ENCODE data around the gene C7.
"Not testable (repeated sequence)": the region's sequence is repeated elsewhere in the genome, so short reads cannot be mapped to it uniquely, and the experiment has no call there.

Gene C7

DNA sequence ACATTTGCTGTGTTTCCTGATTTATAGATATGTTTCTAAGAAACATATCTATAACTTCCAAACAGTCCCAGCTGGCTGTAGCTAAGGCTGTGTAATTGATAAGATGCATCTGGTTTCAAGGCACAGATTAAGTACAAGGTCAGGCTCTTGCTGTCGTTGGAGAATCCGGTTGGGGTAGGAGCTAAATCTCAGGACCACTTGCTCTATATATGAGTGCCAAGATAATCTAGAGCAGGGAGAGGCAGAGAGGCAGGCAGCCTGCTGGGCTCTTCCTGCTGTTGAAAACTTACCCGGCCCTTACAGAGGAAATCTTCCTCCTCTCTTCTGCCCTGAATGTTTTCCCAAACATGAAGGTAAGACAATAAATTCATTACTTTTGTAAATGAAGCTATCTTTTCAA, at the start of gene C7:
TSS of gene C7 (plus strand) at position 234 of the 400 bp plus-strand sequence. CDS start at position 348, 114 bp downstream.
- no peak for DNase-seq

DNA sequence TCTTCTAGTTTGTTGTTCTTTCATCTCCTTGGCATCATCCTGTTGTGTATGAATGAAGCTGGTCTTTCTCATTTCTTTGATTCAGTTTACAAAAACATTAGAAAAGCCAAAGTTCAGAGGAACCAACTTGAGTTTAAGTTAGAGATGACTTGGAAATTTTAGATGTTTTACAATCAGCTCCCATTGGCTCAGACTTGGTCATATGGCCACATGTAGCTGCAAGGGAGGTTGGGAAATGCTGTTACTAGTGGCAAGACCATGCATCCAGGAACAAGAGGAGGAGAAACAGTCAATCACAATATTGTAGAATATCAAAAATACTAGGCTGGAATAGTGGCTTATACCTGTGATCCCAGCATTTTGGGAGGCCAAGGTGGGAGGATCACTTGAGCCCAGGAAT, 48.6 kb upstream of the C7 start:
- no peak for DNase-seq

DNA sequence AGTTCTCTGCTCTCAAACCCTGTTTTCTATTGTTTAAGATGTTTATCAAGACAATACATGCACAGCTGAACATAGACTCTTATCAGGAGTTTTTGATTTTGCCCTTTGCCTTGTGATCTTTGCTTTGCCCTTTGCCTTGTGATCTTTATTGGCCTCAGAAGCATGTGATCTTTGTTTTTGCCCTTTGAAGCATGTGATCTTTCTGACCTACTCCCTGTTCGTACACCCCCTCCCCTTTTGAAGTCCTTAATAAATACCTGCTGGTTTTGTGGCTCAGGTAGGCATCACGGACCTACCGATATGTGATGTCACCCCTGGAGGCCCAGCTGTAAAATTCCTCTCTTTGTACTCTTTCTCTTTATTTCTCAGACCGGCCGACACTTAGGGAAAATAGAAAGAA, 44.3 kb upstream of the C7 start:
- DNase-seq, result not testable (repeated sequence)

DNA sequence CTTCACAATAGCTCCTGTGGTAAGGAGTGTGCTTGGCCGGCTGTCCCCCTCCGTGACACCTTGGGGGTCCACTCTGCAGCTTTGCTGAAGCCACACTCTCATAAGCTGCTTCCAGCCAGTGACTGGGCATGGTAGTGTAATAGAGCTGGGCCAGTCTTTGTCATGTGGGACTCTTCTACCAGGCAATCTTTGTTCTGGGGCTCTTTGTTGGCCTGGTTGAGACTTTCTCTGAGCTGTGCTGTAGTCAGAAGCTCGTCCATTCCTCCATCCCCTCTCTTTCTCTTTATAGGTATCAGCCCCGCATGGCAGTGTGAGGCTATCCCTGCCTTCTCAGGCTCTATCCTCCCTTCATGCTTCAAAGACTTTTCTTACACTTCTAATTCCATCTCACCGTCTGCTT, 42.5 kb upstream of the C7 start:
- DNase-seq, result no peak

DNA sequence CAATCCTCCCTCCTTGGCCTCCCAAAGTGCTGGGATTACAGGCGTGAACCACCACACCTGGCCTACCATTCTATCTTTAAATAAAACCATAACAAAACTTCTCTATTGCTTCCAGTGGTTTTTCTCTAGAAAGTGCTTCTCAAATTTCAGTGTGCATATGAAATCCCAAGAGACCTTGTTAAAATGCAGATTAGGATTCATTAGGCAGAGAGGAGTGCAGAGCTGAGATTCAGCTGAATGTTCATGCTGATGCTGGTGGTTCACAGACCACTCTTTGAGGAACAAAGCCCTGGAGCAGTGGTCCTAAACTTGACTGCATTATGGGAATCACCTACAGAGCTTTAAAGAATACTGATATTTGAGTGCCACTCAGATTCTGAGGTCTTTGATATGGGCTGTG, 39.9 kb upstream of the C7 start:
- no peak for DNase-seq

DNA sequence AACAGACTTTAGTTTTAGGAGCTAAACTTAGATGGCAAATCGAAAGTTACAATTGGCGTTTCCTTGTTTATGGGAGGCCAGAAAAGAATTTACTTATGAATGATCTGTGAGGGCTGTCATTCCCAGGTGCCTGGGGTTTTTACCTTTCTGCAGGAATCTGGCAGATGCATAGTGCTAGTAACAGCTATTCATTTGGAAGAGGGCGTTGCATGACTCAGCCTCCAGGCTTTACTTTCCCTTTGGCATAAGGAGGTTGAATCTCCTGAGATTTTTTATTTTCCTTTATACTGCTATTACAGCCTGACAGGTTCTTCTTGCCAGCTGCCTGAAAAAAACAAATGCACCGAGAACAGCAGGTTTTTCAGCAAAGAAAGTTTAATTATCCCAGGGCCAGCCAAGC, 38.1 kb upstream of the C7 start:
- no peak for DNase-seq

DNA sequence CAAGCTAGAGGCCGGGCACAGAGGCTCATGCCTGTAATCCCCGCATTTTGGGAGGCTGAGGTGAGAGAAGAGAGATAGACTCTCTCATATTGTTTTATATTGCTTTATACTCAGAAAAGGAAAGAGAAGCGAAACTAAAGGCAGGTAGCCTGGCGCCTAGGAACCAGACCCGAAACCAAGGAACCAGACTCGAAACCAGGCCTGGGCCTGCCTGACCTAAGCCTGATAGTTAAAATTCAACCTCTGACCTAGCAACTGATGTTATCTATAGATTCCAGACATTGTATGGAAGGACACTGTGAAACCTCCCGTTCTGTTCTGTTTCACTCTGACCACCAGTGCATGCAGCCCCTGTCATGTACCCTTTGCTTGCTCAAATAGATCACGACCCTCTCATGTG, 37.0 kb upstream of the C7 start:
- DNase-seq, result not testable (repeated sequence)

DNA sequence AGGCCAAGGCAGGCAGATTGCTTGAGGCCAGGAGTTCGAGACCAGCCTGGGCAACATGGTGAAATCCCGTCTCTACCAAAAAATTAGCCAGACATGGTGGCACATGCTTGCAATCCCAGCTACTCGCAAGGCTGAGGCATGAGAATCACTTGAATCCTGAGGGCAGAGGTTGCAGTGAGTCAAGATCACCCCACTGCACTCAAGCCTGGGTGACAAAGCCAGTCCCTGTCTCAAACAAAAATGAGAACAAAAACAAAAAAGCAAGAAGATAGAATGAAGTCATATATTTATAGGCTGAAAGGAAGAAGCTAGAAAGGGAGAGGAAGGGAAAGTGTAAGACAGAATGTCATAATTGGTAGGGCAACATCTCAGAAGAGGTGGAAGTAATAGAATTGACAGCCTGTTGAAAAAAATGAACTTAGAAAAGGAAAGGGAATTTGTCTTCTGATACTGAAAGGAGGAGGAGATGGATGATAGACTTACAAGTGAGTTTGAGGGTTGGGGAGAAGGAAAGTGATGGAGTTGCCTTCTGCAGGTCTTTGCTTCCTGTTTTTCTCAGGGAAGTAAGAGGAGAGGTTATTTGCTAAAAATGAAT, 35.9 kb upstream of the C7 start:
- no peak for DNase-seq

DNA sequence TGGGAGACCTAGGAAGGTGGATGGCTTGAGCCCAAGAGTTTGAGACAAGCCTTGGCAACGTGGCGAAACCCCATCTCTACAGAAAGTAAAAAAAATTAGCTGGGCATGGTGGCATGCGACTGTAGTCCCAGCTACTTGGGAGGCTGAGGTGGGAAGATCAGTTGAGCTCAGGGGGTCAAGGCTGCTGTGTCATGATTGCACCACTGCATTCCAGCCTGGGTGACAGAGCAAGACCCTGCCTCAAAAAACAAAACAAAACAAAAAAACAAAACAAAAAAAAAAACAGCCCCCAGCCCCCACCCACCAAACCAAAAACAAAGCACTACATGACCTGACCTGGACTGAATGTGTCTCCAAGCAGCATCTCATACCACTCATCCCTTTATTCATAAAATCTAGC, 33.3 kb upstream of the C7 start:
- DNase-seq, result no peak

DNA sequence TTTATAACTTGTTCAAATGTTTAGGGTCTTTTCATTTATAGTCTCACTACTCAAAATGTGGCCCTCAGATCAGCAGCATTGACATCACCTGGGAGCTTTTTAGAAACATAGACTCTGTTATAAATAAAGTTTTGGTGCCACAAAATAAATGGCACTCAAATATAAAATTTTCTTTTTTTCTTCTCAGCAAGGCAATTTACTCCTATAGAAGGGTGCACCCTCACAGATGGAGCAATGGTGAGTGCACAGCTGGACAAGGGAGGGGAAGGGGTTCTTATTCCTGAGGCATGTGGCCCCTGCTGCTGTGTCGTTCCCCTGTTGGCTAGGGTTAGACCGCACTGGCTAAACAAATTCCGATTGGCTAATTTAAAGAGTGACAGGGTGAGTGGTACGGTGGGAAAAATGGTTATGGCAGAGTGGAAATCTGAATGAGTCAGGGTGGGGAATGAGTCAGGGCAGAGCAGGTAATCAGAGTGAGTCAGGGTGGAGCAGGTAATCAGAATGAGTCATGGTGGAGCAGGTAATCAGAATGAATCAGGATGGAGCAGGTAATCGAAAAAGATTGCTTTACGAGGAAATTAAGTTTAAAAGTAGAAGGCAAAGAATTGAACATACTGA, 31.8 kb upstream of the C7 start:
- no peak for DNase-seq

DNA sequence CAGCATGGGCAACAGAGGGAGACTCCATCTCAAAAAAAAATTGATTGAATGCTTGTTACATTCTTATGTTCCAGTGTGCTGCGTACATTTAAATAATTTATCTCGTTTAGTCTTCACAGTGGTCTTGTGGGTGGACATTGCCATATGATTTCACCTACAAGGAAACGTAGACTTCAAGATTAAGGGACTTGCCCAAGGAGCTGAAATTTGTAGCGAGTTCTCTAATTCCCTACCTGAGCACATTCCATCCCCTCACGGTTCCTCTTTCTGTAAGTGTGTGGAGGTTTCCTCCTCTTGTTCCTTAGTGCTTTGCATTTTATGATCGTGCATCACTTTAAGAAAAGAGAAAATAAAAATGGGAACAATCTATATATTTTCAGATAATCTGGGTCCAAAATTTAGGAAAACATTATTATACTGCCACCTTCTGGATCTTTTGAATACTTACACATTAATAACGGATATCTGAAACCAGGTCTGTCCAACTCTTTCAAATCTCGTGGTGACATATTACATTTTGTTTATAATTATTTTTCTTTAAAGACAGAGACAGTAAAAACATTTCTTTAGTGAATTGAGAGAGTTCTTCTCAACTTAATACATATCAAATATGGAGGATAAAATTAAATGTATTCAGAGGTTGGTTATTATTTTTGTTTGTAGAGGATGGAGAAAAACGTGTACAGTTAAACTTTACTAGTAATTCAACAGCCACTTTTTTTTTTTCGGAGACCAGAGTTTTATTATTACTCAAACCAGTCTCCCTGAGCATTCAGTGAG, 29.9 kb upstream of the C7 start:
- DNase-seq, result peak; percentile 11

DNA sequence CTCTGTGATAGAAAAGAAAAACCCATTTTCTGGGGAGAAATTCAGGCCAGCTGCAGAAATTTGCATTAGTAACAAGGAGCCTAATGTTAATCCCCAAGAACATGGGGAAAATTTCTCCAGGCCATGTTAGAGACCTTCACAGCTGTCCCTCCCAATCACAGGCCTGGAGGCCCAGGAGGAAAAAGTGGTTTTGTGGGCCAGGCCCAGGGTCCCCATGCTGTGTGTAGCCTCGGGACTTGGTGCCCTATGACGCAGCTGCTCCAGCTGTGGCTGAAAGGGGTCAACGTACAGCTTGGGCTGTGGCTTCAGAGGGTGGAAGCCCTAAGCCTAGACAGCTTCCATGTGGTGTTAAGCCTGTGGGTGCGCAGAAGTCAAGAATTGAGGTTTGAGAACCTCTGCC, 27.0 kb upstream of the C7 start:
- no peak for DNase-seq

DNA sequence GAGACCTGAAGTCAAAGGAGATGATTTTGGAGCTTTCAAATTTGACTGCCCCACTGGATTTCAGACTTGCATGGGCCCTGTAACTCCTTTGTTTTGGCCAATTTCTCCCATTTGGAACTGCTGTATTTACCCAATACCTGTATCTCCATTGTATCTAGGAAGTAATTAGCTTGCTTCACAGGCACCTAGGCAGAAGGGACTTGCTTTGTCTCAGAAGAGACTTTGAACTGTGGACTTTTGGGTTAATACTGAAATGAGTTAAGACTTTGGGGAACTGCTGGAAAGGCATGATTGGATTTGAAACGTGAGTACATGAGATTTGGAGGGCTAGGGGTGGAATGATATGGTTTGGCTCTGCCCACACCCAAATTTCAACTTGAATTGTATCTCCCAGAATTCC, 26.2 kb upstream of the C7 start:
- DNase-seq, result not testable (repeated sequence)

DNA sequence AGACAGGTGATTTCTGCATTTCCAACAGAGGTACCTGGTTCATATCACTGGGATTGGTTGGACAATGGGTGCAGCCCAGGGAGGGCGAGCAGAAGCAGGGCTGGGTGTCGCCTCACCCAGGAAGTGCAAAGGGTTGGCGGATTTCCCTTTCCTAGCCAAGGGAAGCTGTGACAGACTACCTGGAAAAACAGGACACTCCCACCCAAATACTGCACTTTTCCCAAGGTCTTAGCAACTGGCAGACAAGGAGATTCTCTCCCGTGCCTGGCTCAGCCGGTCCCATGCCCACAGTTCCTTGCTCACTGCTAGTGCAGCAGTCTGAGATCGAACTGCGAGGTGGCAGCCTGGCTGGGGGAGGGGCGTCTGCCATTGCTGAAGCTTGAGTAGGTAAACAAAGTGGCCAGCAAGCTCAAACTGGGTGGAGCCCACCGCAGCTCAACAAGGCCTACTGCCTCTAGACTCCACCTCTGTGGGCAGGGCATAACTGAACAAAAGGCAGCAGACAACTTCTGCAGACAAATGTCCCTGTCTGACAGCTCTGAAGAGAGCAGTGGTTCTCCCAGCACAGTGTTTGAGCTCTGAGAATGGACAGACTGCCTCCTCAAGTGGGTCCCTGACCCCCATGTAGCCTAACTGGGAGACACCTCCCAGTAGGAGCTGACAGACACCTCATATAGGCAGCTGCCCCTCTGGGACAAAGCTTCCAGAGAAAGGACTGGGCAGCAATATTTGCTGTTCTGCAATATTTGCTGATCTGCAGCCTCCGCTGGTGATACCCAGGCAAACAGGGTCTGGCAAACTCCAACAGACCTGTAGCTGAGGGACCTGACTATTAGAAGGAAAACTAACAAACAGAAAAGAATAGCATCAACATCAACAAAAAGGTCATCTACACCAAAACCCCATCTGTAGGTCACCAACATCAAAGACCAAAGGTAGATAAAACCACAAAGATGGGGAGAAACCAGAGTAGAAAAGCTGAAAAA, 13.6 kb upstream of the C7 start:
- DNase-seq, result not testable (repeated sequence)

DNA sequence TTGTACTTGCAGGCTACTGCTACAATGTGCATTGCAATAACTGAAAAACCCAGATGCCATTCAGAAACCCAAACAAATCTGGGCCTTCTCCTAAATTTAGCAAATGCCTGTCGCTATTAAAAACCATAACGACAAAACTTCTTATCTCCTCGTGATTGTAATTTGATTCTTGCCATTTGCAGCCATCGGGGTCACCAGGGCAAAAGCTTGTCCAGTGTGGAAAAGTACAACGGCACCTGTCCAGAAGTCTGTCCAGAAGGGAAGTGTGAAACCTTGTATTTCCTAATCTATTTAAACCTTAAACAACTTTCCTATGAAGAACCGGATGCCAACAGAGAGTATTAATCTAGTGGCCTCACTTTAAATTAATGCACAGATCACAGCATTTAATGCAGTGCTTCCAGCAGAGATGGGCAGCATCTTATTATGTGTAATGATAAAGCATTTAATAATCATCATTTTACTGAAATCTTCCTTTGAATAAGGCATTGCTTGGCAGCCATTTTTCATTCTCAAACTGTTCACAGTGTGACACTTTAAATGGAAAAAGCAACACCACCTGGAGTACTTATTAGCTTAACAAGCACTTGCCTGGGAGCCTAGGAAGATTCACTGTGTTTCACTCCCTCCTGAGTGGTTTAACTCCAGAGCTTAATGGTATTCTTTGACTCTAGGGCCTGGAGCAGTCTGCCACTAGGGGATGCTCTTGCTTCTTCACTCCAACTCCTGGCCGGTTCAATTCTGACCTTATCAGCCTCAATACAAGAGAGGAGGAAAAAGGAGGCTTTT, 4.9 kb upstream of the C7 start:
- DNase-seq, result peak; percentile 23

DNA sequence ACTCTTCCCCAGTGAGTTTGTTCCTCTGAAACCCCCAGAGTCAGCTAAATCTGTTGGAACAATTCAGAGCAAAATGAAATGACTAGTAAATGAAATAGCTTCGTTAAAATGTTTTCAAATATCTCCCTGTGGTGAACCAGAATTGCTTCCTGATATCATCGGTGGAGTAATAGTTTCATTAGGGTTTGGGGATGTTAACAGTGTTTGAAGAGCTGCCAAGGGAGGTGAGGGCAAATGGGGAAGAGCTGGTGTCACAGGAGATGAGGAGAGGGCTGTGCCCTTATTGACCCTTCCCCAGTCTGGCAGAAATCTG, 4.3 kb upstream of the C7 start:
- DNase-seq, result no peak

DNA sequence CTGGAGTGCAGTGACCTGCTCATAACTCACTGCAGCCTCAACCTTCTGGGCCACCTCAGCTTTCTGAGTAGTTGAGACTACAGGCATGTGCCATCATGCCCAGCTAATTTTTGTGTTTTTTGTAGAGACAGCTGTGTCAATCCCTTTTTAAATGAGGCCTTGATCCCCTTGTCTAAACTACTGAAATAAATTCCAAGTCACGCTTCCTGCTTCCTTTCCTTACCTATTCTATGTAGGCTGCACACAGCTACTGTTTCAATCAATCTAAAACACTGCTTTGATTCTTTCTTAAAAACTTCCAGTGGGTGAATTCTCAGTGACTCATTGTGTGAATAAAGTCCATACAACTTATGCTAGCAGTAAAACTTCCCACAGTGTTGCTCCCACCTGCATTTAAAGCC, 2.9 kb upstream of the C7 start:
- no peak for DNase-seq

DNA sequence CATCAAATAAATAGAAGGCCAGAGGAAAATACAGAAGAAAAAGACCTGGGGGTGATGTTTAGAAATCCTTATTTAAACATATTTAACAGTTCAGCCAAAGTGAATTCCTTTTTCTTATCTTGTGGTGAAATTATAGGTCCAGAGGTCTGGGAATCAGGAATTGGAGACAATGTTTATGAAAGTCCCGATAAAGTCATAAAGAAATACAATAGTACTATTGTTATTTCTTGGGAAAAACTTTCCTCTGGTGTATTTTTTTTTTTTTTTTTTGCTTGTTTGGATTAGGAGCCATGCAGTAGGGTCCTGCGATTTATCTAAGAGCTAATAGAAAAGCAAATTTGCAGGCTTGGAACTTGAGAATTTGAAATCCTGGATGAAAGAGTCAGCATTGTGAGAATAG, 426 bp downstream of the C7 start:
- no peak for DNase-seq

DNA sequence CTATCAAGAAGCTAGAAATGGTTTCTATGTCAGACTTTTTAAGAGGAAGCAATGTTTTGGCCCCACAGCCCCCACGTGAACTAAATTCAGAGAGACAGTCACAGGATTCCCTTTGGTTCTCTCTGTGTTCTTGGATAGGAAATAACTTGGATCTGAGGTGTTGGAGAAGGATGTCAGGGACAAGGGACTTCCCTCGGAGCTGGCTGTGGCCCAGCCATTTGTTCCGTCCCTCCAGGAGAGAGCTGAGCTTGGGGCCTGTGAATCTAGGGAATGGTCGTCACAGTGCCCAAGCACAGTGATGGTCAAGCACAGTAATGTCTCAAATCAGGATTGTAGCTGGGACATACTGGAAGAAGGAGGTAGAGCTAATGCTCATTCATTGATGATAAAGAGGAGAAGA, 2.0 kb downstream of the C7 start:
- no peak for DNase-seq

DNA sequence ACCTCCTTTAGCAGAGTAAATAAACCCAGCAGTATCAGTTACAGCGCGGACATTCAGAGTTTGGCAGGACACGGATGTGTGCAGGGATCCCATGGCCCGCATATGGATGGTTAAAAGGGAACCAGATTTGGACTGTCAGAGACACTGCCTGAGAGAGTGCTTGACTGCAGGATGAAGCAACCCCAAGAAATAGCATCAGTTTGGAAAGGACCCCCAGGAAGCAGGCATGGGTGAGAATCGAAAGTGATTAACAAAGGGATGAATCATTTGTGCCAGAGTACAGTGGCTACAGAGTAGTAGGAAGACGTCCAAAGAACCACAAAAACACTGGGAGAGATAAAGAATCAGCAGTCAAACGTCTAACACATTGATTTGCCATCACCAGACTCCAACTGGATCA, 5.5 kb downstream of the C7 start:
- no peak for DNase-seq

DNA sequence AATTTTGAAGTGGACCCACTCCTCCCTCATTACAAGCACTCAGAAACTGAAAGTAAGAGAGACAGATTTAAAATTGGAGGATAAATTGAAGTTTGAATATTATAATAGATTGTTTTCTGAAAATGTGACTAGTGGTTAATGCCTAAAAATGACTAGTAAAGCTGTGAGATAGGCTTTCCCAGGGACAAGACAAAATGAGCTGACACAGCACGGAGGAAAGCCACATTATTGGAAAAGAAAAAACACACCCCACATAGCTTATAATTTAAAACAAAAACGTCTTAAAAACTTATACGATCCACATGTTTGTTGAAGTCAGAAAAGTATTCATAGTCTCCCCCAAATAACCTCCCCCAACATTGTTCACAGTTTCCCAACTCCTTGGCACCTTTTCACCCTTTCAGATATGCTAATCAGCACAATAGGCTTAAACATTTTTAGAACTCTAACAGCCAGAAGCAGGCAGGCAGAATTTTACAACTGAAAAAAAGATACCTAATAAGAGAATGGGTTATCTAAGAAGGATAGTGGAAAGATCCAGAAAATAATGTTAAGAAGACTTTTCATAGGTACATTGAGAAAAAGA, 6.1 kb downstream of the C7 start:
- DNase-seq, result no peak

DNA sequence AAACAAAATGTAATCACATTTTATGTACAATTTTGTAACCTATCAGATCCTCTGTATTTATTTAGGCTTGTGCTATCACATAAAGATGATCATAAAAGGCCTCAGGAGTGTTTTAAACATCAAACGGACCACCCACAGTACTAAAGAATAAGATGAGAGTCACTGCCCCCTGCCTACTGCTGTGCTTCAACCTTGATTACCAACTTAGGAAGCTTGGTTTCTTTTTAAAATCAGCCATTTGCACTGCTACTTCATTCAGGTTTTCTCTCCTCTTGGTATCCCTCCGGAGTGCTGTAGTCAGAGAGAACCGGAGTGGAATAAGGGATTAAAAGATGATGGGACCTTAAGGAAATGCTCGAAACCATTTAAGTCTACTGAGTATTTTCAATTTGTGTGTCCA, 6.9 kb downstream of the C7 start:
- DNase-seq, result no peak

Measured in NCI-H345 (cell line).